A673 (cell line): ENCODE results near the gene TCF7L1. TPM values are rescaled to one million over a fixed set of nuclear protein-coding genes. Genes with fewer than 3 reads are reported as not detected.

Experiments
- BruUV-seq: library from RNA; stranded (reverse); fragments of 400-500 nt; replicated peaks from 2 replicates; lab custom pipeline; 2021; lab: Mats Ljungman, UMichigan
- CTCF ChIA-PET: fragments of 300-600 bp; sonication (Branson Sonifier 250); formaldehyde crosslinking; loops from one replicate; lab custom pipeline; 2022; ENCODE audit warnings: antibody characterized with exemption; lab: Charles Lee
- POLR2A ChIA-PET: fragments of 300-600 bp; sonication (Branson Sonifier 250); formaldehyde crosslinking; loops from one replicate; lab custom pipeline; 2022; ENCODE audit warnings: antibody characterized with exemption; ENCODE audit not compliant: low non-redundant PET; lab: Charles Lee
- DNase-seq: peaks from one replicate; pipeline ENCODE4 v3.0.0-alpha.2; 2015; ENCODE audit warnings: low spot score
- H3K27ac ChIP-seq: fragments of 200-600 bp; sonication (generic); 2 replicates; pipeline ENCODE4 v1.5.1; 2016; ENCODE audit warnings: mixed run types, low read depth, mild to moderate bottlenecking, mixed read lengths, antibody characterized with exemption, low read length; ENCODE audit not compliant: poor library complexity, severe bottlenecking
- H3K27me3 ChIP-seq: fragments of 200-600 bp; sonication (generic); replicated peaks from 2 replicates; pipeline ENCODE4 v1.6.1; 2017; ENCODE audit warnings: mixed run types, low read depth, mild to moderate bottlenecking, mixed read lengths, antibody characterized with exemption, low read length; ENCODE audit not compliant: insufficient read depth, poor library complexity
- H3K36me3 ChIP-seq: fragments of 200-600 bp; sonication (generic); 2 replicates; pipeline ENCODE4 v1.6.1; 2016; ENCODE audit warnings: mixed run types, mild to moderate bottlenecking, mixed read lengths, antibody characterized with exemption, low read length; ENCODE audit not compliant: insufficient read depth, poor library complexity, severe bottlenecking
- H3K4me1 ChIP-seq: fragments of 200-600 bp; sonication (generic); 2 replicates; pipeline ENCODE4 v1.6.1; 2017; ENCODE audit warnings: mixed run types, mild to moderate bottlenecking, mixed read lengths, antibody characterized with exemption, low read length; ENCODE audit not compliant: insufficient read depth, poor library complexity, severe bottlenecking
- H3K4me3 ChIP-seq: fragments of 200-600 bp; sonication (generic); 2 replicates; pipeline ENCODE4 v1.5.1; 2016; ENCODE audit warnings: low read depth, mixed run types, mild to moderate bottlenecking, mixed read lengths, low read length; ENCODE audit not compliant: poor library complexity, severe bottlenecking
- H3K9me3 ChIP-seq: fragments of 200-600 bp; sonication (generic); 2 replicates; pipeline ENCODE4 v1.6.1; 2016; ENCODE audit warnings: mixed run types, low read depth, mild to moderate bottlenecking, mixed read lengths, antibody characterized with exemption, low read length; ENCODE audit not compliant: poor library complexity, severe bottlenecking
- CTCF ChIP-seq: fragments of 300-800, 200-600 bp; sonication (generic); conservative IDR thresholded peaks from 2 replicates; pipeline ENCODE4 v1.5.1; 2017; ENCODE audit warnings: low read depth, mild to moderate bottlenecking, antibody characterized with exemption, low read length, moderate library complexity, mixed read lengths
- EZH2 ChIP-seq: fragments of 200-600 bp; sonication (generic); IDR thresholded peaks from 2 replicates; pipeline ENCODE4 v1.6.1; 2017; ENCODE audit warnings: borderline replicate concordance, low read depth, mild to moderate bottlenecking, mixed read lengths, antibody characterized with exemption, low read length; ENCODE audit not compliant: poor library complexity, severe bottlenecking
- intact Hi-C: fragments of 100-400 bp; cut with micrococcal nuclease; formaldehyde crosslinking; loops from one replicate; pipeline ENCODE4 v1.10.0; 2022; ENCODE audit not compliant: unreplicated experiment
- total RNA-seq: library from RNA; stranded (reverse); gene quantifications from 2 replicates; pipeline ENCODE4 v1.2.3, GENCODE V29; 2021

TCF7L1 gene
- total RNA-seq, 1 experiment from 2014 or later = 21.9 TPM

DNA sequence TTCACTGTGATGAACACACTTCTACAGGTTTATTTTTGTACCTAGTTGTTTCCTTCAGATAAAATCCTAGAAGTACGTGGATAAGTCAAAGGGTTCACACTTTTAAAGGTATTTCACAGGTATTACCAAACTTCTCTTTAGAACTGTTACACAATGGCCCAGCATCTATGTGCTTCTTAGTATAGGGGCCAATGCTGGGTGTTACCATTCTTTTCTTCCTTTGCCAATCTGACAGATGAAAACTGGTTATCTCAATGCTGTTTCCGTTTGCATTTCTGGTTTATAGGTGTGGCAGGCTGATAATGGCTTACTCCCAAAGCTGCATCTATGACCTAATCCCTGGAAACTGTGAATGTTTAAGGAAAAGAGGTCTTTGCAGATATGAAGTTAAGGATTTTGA, 2.8 kb upstream of the TCF7L1 start:
- no peak overlapping the region for H3K4me3 ChIP-seq
- TF ChIP-seq CTCF = no peak
- no peak for TF ChIP-seq EZH2
- no peaks in the 10 kb centered on the region for H3K36me3 ChIP-seq
- intact Hi-C loops = loop anchor here (5.0 kb wide), 2 partner anchors 58 to 203 kb away; no protein-coding TSS in a partner anchor
- peaks cover 18% of the 10 kb centered on the region for H3K4me1 ChIP-seq
- no peak overlapping the region for H3K27ac ChIP-seq
- BruUV-seq = no TSS peak
- H3K27me3 ChIP-seq = no peaks in the 10 kb centered on the region
- ChIA-PET POLR2A (no interaction called here), CTCF (interaction anchor here (0.7 to 1.0 kb wide), 3 partner anchors 125 to 171 kb away, joined by 3 to 5 read pairs (median 5); no protein-coding TSS in a partner anchor)
- no peaks in the 10 kb centered on the region for H3K9me3 ChIP-seq
- DNase-seq = no peak

GRCh38 chr2:85131116-85131515, 2.1 kb upstream of the TCF7L1 start:
- peak; percentile 67 for DNase-seq
- POLR2A ChIA-PET = no interaction called here
- Histone ChIP-seq H3K27me3 (no peaks in the 10 kb centered on the region), H3K27ac (no peak overlapping the region), H3K9me3 (no peaks in the 10 kb centered on the region), H3K4me1 (peaks cover 18% of the 10 kb centered on the region), H3K36me3 (no peaks in the 10 kb centered on the region), H3K4me3 (no peak overlapping the region)
- CTCF ChIA-PET = interaction anchor here (0.6 to 1.0 kb wide), 3 partner anchors 133 to 170 kb away, joined by 3 to 5 read pairs (median 5); no protein-coding TSS in a partner anchor
- intact Hi-C loops = loop anchor here (1.0 to 5.0 kb wide), 3 partner anchors 59 to 204 kb away; no protein-coding TSS in a partner anchor
- TF ChIP-seq CTCF (peak; percentile 60), EZH2 (no peak)
- no TSS peak for BruUV-seq

- DNase-seq = no peak
- Histone ChIP-seq H3K27me3 (no peaks in the 10 kb centered on the region), H3K36me3 (no peaks in the 10 kb centered on the region), H3K4me1 (peaks cover 18% of the 10 kb centered on the region), H3K9me3 (no peaks in the 10 kb centered on the region), H3K4me3 (peak overlapping the region; percentile 71), H3K27ac (peak overlapping the region; percentile 15)
- TF ChIP-seq EZH2 (no peak), CTCF (no peak)
- CTCF ChIA-PET = interaction anchor here (0.6 to 2.0 kb wide), 10 partner anchors 59 to 168 kb away, joined by 3 to 16 read pairs (median 5); no protein-coding TSS in a partner anchor
- BruUV-seq = no TSS peak
- intact Hi-C loops = loop anchor here (1.0 to 5.0 kb wide), 5 partner anchors 60 to 205 kb away; no protein-coding TSS in a partner anchor
- POLR2A ChIA-PET = no interaction called here
These were observed 795 bp upstream of the TCF7L1 start for GRCh38 chr2:85132397-85132796.
